HFF-Myc (cell line): ENCODE results near the gene MEGF11.

ENCODE experiments used
- DNase-seq: peaks from one replicate; pipeline ENCODE4 v3.0.0-alpha.2; 2011; ENCODE audit warnings: low read depth; ENCODE audit errors: extremely low read depth
- H3K4me3 ChIP-seq: replicated peaks from 2 replicates; pipeline ENCODE4 v1.5.1; 2011; ENCODE audit warnings: low read depth, mild to moderate bottlenecking, control low read depth, low read length
- CTCF ChIP-seq: IDR thresholded peaks from 2 replicates; pipeline ENCODE4 v1.5.1; 2012; ENCODE audit warnings: mild to moderate bottlenecking, low read depth, low read length, control low read depth; ENCODE audit errors: missing control alignments

MEGF11 gene

GRCh38 chr15:66036859-66037258 lies 216.7 kb downstream of the MEGF11 start:
- no peak for TF ChIP-seq CTCF
- no peak for DNase-seq
- H3K4me3 ChIP-seq = no peak overlapping the region

GRCh38 chr15:66035901-66036300 lies 217.6 kb downstream of the MEGF11 start:
- TF ChIP-seq CTCF = no peak
- no peak overlapping the region for H3K4me3 ChIP-seq
- DNase-seq = no peak

GRCh38 chr15:66033143-66033542 lies 220.4 kb downstream of the MEGF11 start:
- no peak for DNase-seq
- no peak for TF ChIP-seq CTCF
- H3K4me3 ChIP-seq = no peak overlapping the region

- DNase-seq = no peak
- TF ChIP-seq CTCF = no peak
- no peak overlapping the region for H3K4me3 ChIP-seq
These were observed 221.5 kb downstream of the MEGF11 start for GRCh38 chr15:66032006-66032405.

GRCh38 chr15:66030650-66031049 lies 222.9 kb downstream of the MEGF11 start:
- no peak for TF ChIP-seq CTCF
- DNase-seq = no peak
- no peak overlapping the region for H3K4me3 ChIP-seq

GRCh38 chr15:66029650-66030049 lies 223.9 kb downstream of the MEGF11 start:
- TF ChIP-seq CTCF = no peak
- H3K4me3 ChIP-seq = no peak overlapping the region
- no peak for DNase-seq

- no peak for DNase-seq
- no peak overlapping the region for H3K4me3 ChIP-seq
- no peak for TF ChIP-seq CTCF
These were observed 226.2 kb downstream of the MEGF11 start for GRCh38 chr15:66027268-66027805.
